GM12874 (cell line): Measurements from ENCODE around the gene CHCHD1.

Source experiments
- CTCF ChIP-seq: IDR thresholded peaks from 2 replicates; pipeline ENCODE4 v1.5.1; 2011; ENCODE audit warnings: low read depth, mild to moderate bottlenecking, control low read depth, low read length, moderate library complexity; ENCODE audit not compliant: insufficient read depth

Gene CHCHD1

DNA sequence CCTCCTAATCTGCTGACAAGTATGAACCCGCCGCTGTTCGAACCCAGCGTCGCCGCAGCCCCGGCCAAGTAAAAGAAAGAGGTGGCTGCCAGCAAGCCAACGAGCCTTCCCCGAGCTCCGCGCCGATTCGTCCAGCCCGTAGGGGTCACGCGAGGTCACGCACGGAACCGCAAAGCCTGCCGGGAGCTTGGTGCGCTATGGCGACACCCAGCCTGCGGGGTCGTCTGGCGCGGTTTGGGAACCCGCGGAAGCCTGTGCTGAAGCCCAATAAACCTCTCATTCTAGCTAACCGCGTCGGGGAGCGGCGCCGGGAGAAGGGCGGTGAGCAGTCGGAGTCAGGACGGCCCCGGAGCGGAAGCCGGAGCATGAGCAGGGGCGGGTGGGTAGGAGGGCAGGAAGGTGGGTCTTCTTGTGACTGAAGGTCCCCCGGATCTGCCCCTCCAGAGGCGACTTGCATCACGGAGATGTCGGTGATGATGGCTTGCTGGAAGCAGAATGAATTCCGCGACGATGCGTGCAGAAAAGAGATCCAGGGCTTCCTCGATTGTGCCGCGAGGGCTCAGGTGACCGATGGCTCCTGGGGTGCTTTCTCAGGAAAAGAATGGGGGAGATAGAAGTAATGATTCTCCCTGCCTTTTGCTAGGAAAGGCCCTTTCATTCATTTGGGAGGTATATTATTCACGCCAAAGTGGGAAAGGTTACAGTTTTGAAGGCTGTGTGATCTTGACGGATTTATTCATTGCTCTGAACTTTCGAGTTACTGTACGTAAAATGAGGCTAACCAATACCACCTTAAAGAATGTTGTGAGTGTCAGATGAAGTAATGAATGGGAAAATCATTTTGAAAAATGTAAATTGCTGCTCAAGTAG is at the start of gene CHCHD1:
CHCHD1 (plus strand) TSS at position 170 of the 870 bp plus-strand sequence; CDS start at position 198, 28 bp downstream.
- TF ChIP-seq CTCF, result no peak

DNA sequence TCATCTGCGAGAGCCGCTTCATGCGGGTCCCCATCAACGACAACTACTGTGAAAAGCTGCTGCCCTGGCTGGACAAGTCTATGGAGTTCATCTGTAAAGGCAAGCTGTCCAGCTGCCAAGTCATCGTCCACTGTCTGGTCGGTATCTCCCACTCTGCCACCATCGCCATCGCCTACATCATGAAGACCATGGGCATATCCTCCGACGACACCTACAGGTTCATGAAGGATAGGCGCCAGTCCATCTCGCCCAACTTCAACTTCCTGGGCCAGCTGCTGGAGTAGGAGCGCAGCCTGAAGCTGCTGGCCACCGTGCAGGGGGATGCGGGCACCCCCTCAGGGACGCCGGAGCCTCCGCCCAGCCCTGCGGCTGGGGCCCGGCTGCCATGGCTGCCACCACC is 49.4 kb upstream of the CHCHD1 start:
- TF ChIP-seq CTCF, result no peak

DNA sequence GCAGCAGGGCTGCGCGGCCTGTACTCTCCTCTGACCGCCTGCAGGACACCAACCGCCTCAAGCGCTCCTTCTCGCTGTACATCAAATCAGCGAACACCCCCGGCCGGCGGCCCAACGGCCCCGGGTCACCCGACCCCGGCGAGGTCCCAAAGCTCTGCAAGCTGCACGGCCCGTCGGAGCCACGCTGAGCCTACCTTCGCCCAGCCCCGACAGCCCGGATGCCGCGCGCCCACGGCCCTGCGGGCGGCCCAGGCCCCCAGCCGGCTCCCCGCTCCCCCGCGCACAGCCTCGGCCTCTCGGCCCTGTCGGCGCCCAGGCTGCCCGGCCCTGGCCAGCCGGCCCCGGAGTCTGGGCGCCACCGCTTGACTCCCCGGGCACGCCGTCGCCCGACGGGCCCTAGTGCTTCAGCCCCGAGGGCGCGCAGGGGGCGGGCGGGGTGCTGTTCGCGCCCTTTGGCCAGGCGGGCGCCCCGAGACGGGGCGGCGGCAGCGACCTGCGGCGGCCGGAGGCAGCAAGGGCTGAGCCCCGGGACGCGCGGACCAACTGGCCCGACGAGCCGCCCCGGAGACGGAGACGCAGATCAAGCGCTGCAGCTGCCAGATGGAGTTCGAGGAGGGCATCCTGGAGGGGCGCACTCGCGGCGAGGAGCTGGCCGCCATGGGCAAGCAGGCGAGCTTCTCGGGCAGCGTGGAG is 48.8 kb upstream of the CHCHD1 start:
- no peak for TF ChIP-seq CTCF

- no peak for TF ChIP-seq CTCF
Observed at GRCh38 chr10:73734028-73734720, 47.7 kb upstream of the CHCHD1 start.

- no peak for TF ChIP-seq CTCF
Observed at GRCh38 chr10:73734796-73735305, 47.0 kb upstream of the CHCHD1 start.

- no peak for TF ChIP-seq CTCF
Observed at GRCh38 chr10:73742454-73742734, 39.5 kb upstream of the CHCHD1 start.

GRCh38 chr10:73743327-73743904 is 38.4 kb upstream of the CHCHD1 start:
- no peak for TF ChIP-seq CTCF
